ENCODE results near the gene KRTAP12-3. TPM values are rescaled to one million over a fixed set of nuclear protein-coding genes. Genes with fewer than 3 reads are reported as not detected.

Gene KRTAP12-3
- total and polyA plus RNA-seq, 10 of the 15 experiments (the other 5 are each of a cell fraction or from before 2014, with no cell fraction given), result not detected

GRCh38 chr21:44644878-44645277, 12.9 kb upstream of the KRTAP12-3 start:
- no peaks in the 10 kb centered on the region for H3K4me1 ChIP-seq (ENCODE audit: control insufficient read depth, insufficient read depth, low read length)
- CTCF ChIA-PET, result no interaction called here
- no peaks in the 10 kb centered on the region for H3K36me3 ChIP-seq (ENCODE audit: control insufficient read depth in 2 of 2, insufficient read depth in 2 of 2, low read length in 1 of 2)
- H3K9ac ChIP-seq (ENCODE audit: control insufficient read depth, insufficient read depth, low read length), result no peak overlapping the region
- H2AFZ ChIP-seq (ENCODE audit: control insufficient read depth, low read depth, low read length), result no peak overlapping the region
- no peaks in the 10 kb centered on the region for H4K20me1 ChIP-seq (ENCODE audit: control insufficient read depth, insufficient read depth)
- intact Hi-C loops (cut with micrococcal nuclease; ENCODE audit: unreplicated experiment) (no loop called here), in situ Hi-C loops (cut with MboI) (no loop called here)
- H3K27me3 ChIP-seq (replicated peaks in 1 of 2; ENCODE audit: control insufficient read depth in 2 of 2, insufficient read depth in 2 of 2, low read length in 1 of 2), result no peaks in the 10 kb centered on the region
- no peak overlapping the region for H3K4me2 ChIP-seq (ENCODE audit: control insufficient read depth, insufficient read depth)
- no peaks in the 10 kb centered on the region for H3K79me2 ChIP-seq (ENCODE audit: control insufficient read depth, insufficient read depth, low read length)
- no peak overlapping the region for H3K27ac ChIP-seq (ENCODE audit: control insufficient read depth, insufficient read depth)
- RAD21 ChIA-PET (ENCODE audit: unreplicated experiment), result no interaction called here
- FAIRE-seq (no peak), DNase-seq (ENCODE audit: low read depth, low spot score) (no peak), ATAC-seq (no peak)
- POLR2A ChIA-PET, result interaction anchor here (0.7 kb wide), 1 partner anchor 613 kb away, joined by 5 read pairs; no protein-coding TSS in a partner anchor
- WGBS (ENCODE audit: insufficient coverage, insufficient replicate concordance, low lambda C conversion rate, missing lambda C conversion rate), result 31% methylated on average over 2 of the region's 2 CpGs
- no peak overlapping the region for H3K4me3 ChIP-seq
- peaks cover 1% of the 10 kb centered on the region; the same call in 1 of the 3 replicates for H3K9me3 ChIP-seq (replicated peaks; ENCODE audit: control insufficient read depth, insufficient read depth, low read length)
- BruUV-seq (replicated peaks), result no TSS peak
- SMC1A ChIA-PET (ENCODE audit: uncharacterized antibody, unreplicated experiment), result no interaction called here
- TF ChIP-seq TCF12 (IDR thresholded peaks at IDR 0.05; ENCODE audit: low read depth, low read length) (no peak), TAF1 (IDR thresholded peaks at IDR 0.05; ENCODE audit: borderline replicate concordance, low read depth, low read length) (no peak), HSF1 (IDR thresholded peaks at IDR 0.05; ENCODE audit: low read depth, low read length) (no peak), POLR2AphosphoS5 (IDR thresholded peaks at IDR 0.05; ENCODE audit: low read length) (no peak), MTA3 (IDR thresholded peaks at IDR 0.05; ENCODE audit: borderline replicate concordance, low read length) (no peak), CBX5 (IDR thresholded peaks at IDR 0.05; ENCODE audit: low read depth) (no peak), EZH2 (IDR thresholded peaks at IDR 0.05; ENCODE audit: borderline replicate concordance, control insufficient read depth, low read depth, low read length) (no peak), E2F4 (IDR thresholded peaks at IDR 0.05; ENCODE audit: low read depth, low read length) (no peak), SPI1 (IDR thresholded peaks at IDR 0.05; ENCODE audit: borderline replicate concordance, insufficient read depth, low read depth, low read length) (no peak), PBX3 (IDR thresholded peaks at IDR 0.05; ENCODE audit: insufficient replicate concordance, low read depth, low read length) (no peak), FOXM1 (IDR thresholded peaks at IDR 0.05; ENCODE audit: low read depth, low read length) (no peak), E4F1 (IDR thresholded peaks at IDR 0.05; ENCODE audit: borderline replicate concordance, partially characterized antibody) (no peak), MEF2A (IDR thresholded peaks at IDR 0.05; ENCODE audit: insufficient read depth, low read depth, low read length) (no peak), NRF1 (conservative IDR thresholded peaks at IDR 0.05; ENCODE audit: low read depth, low read length) (no peak)
